Measurements from ENCODE around the gene ANKRD24.

Gene ANKRD24

GRCh38 chr19:4224470-4224869, 42.0 kb downstream of the ANKRD24 start:
- ATAC-seq = no peak
- TF ChIP-seq TSHZ2 (CRISPR knock-in tag; IDR thresholded peaks at IDR 0.05) (no peak), ZFP30 (CRISPR knock-in tag; IDR thresholded peaks at IDR 0.05) (no peak), TCF4 (CRISPR knock-in tag; IDR thresholded peaks at IDR 0.05; ENCODE audit: borderline replicate concordance) (no peak), ESRRG (CRISPR knock-in tag; IDR thresholded peaks at IDR 0.05) (no peak), ZFP3 (CRISPR knock-in tag; IDR thresholded peaks at IDR 0.05) (no peak), POU6F1 (CRISPR knock-in tag; IDR thresholded peaks at IDR 0.05; ENCODE audit: borderline replicate concordance, low read depth) (no peak), ZNF8 (CRISPR knock-in tag; IDR thresholded peaks at IDR 0.05) (no peak), BACH2 (CRISPR knock-in tag; IDR thresholded peaks at IDR 0.05; ENCODE audit: borderline replicate concordance) (no peak)

GRCh38 chr19:4225885-4226284, 43.4 kb downstream of the ANKRD24 start:
- TF ChIP-seq OSR1 (CRISPR knock-in tag; IDR thresholded peaks at IDR 0.05) (no peak), ESRRG (CRISPR knock-in tag; IDR thresholded peaks at IDR 0.05) (no peak)
- no peak for ATAC-seq

- ATAC-seq = no peak
- TF ChIP-seq PPARA (CRISPR knock-in tag; IDR thresholded peaks at IDR 0.05; ENCODE audit: borderline replicate concordance) = no peak
- TF ChIP-seq ZC3H10 (CRISPR knock-in tag; IDR thresholded peaks at IDR 0.05) = no peak
Measured at GRCh38 chr19:4227771-4228170, 45.3 kb downstream of the ANKRD24 start.

GRCh38 chr19:4228765-4229178, 46.3 kb downstream of the ANKRD24 start:
- TF ChIP-seq BACH2 (CRISPR knock-in tag; IDR thresholded peaks at IDR 0.05; ENCODE audit: borderline replicate concordance) (no peak), CSDC2 (CRISPR knock-in tag; IDR thresholded peaks at IDR 0.05) (no peak), TSHZ2 (CRISPR knock-in tag; IDR thresholded peaks at IDR 0.05) (no peak), RARB (CRISPR knock-in tag; IDR thresholded peaks at IDR 0.05) (no peak), ZNF565 (CRISPR knock-in tag; conservative IDR thresholded peaks at IDR 0.05; ENCODE audit: low read depth) (no peak), ZC3H10 (CRISPR knock-in tag; IDR thresholded peaks at IDR 0.05) (no peak), CSRNP3 (CRISPR knock-in tag; IDR thresholded peaks at IDR 0.05) (no peak), ZNF8 (CRISPR knock-in tag; IDR thresholded peaks at IDR 0.05) (no peak), ARNTL (CRISPR knock-in tag; IDR thresholded peaks at IDR 0.05; ENCODE audit: borderline replicate concordance, low read depth) (no peak), ISL1 (CRISPR knock-in tag; IDR thresholded peaks at IDR 0.05) (no peak), TCF4 (CRISPR knock-in tag; IDR thresholded peaks at IDR 0.05; ENCODE audit: borderline replicate concordance) (no peak), ESRRG (CRISPR knock-in tag; IDR thresholded peaks at IDR 0.05) (no peak), POU6F1 (CRISPR knock-in tag; IDR thresholded peaks at IDR 0.05; ENCODE audit: borderline replicate concordance, low read depth) (no peak), ZFP30 (CRISPR knock-in tag; IDR thresholded peaks at IDR 0.05) (no peak), OSR1 (CRISPR knock-in tag; IDR thresholded peaks at IDR 0.05) (no peak), SNAI2 (CRISPR knock-in tag; IDR thresholded peaks at IDR 0.05) (no peak), ZNF70 (CRISPR knock-in tag; IDR thresholded peaks at IDR 0.05) (no peak), TOX (CRISPR knock-in tag; IDR thresholded peaks at IDR 0.05; ENCODE audit: borderline replicate concordance) (no peak), CREB5 (CRISPR knock-in tag; IDR thresholded peaks at IDR 0.05; ENCODE audit: low read depth) (no peak), GLIS3 (CRISPR knock-in tag; IDR thresholded peaks at IDR 0.05) (no peak)
- ATAC-seq = no peak

All from SK-N-SH treated with all-trans-retinoic acid at 6 μM for 48 hours (cell line).